GM19395 (cell line): ENCODE data around the gene ANO1.

Experiments
- ATAC-seq: cut with Tn5 transposase; IDR thresholded peaks from one replicate; pipeline ENCODE4 v1.9.1; 2021; ENCODE audit warnings: mild to moderate bottlenecking, moderate library complexity; ENCODE audit not compliant: unreplicated experiment

The ANO1 gene

GRCh38 chr11:70111269-70112016, 33.3 kb downstream of the ANO1 start:
- no peak for ATAC-seq

- no peak for ATAC-seq
These were observed 33.9 kb downstream of the ANO1 start for GRCh38 chr11:70112017-70112434.

DNA sequence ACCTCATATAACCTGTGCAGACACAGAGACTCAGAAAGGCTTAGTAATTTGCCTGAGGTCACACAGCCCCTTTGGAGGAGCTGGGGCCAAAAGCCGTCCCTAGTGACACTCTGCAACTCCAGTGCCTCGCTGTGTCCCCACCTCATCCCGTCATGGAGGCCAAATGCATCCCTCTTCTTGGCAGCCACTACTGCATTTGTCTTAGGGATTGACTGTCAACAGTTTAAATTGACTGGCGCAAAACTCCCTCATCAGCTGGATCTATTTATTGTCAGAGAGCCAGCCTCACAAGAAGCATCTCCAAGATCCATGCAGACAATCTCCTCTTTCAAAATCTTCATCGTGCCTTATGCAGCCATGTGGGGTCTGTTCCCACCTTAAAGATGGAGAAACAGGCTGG, 35.7 kb downstream of the ANO1 start:
- no peak for ATAC-seq

DNA sequence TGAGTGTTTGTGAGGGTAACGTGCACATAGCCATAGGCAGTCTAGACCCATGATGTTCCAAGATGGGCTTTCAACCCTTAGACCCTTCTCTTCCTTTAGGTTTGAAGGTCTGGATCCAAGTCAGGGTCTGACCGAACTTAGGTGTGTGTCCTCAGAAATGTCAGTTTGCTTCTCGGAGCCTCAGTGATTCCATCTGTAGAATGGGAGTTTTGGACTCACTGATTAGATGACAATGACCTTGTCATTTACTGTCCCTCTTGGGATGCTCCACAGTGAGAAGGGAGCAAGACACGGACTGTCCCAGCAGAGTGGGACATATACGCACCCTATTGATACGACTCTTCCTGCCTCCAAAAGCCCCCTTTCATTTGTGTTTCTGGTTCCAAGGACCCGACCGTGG, 37.7 kb downstream of the ANO1 start:
- ATAC-seq: no peak

DNA sequence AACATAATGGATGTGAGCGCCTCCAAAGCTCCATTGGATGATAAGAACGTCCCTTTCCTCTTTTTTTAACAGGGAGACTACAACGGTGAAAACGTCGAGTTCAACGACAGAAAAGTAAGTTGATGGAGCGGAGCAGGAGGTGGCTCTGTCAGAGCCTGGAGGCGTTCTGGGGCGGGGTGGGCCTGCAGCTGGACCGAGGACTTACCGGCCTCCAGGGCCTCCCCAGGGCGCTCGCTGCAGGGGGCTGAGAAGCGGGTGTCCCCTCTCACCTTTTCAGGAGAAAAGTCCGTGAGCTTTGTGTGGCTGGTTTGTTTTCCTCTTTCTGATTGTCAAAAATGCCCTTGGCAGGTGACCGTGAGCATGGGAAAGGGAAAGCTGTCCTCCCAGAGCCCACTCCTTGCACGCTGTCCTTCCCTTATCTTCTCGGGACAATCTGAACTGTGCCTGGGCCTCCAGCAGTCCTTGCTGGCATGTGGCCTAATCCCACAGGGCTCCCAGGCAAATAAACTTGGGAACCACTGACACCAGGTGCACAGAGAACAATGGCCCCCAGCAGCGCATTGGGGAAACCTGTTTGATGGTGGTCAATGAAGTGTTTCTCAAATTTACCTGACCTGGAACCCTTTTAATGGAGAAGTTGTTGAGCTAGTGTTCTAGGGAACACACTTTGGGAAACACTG, 38.4 kb downstream of the ANO1 start:
- no peak for ATAC-seq

DNA sequence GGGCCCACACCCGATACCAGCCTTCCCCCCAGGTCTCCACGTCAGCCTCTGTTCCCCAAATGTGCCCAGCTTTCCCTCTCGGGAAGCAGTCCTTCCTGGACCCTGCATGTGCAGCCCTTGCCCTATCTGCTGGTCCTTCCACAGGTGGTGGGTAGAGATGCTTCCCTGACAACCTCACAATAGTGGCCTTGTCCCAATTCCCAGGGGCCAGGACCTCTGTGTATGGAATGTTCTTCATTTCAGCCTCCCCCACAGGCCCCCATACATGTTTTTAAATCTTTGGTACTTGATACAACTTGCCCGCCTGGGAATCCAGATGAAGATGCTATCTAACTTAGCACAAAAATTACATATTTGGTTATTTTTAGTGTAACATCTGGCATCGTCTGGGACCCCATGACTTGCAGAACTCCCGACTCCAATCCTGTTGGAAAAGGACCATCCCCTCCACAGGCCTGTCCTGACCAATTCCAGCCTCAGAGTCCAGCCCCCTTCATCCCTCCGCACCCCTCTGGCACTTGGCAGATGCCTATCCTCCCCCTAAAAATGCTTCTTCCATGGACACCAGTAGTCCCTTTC, 39.5 kb downstream of the ANO1 start:
- ATAC-seq: no peak

DNA sequence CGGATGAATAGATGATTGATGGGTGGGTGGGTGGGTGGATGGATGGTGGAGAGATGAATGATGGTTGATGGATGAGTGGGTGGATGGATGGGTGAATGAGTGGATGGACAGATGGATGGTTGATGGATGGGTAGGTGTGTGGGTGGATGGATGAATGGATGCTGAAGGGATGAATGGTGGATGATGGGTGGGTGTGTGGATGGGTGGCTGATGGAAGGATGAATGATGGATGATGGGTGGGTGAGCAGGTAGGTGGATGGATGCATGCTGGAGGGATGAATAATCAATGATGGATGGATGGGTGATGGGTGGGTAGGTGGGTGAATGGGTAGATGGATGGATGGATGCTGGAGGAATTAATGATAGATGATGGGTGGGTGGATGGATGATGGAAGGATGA, 40.5 kb downstream of the ANO1 start:
- no peak for ATAC-seq

GRCh38 chr11:70119502-70119901, 41.4 kb downstream of the ANO1 start:
- ATAC-seq: no peak

GRCh38 chr11:70120674-70121073, 42.6 kb downstream of the ANO1 start:
- ATAC-seq: no peak

DNA sequence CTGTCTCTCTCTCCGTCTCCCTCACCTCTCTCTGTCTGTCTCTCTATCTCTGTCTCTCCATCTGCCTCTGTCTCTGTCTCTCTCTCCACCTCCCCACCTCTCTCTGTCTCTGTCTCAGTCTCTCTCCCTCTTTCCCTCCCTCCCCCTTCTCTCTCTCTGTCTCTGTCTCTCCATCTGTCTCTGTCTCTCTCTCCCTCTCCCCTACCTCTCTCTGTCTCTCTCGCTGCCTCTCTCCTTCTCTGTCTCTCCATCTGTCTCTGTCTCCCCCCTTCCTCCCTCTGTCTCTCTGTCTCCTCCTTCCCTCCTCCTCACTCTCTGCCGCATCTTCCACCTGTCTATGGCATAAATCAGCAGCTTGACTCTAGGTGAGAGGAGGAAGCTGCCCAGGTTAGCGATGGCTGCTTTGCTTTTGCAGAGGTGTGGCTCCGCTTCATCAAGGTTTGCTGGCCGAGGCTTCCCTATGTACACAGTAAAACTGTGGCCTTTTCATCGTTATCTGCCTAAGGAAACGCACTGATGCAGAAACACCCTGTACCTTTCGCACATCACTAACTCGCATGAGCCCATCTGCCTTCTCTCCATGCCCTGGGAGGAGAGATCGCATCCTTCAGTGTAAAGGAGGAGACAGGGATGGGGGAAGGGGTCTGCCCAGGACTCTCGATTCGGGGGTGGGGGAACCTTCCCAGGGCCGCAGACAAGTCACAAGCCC, 44.5 kb downstream of the ANO1 start:
- no peak for ATAC-seq

DNA sequence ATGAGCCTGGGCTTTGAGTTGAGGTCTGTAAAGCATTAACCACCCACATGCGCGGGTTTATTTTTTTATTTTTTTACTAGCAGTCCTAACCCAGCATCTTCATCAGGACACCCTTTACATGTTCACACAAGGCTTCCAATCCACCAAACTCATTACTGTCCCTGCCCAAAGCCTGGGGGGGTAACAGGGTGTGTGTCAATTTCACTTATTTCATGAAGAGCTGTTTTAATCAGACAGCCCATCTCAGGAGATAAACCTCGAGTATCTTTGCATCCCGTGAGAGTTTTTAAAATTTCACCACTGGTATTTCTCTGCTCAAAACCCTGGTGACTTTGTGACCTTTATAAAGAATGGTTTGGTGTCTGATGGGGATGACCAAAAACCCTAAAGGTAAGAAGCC, 45.6 kb downstream of the ANO1 start:
- no peak for ATAC-seq

DNA sequence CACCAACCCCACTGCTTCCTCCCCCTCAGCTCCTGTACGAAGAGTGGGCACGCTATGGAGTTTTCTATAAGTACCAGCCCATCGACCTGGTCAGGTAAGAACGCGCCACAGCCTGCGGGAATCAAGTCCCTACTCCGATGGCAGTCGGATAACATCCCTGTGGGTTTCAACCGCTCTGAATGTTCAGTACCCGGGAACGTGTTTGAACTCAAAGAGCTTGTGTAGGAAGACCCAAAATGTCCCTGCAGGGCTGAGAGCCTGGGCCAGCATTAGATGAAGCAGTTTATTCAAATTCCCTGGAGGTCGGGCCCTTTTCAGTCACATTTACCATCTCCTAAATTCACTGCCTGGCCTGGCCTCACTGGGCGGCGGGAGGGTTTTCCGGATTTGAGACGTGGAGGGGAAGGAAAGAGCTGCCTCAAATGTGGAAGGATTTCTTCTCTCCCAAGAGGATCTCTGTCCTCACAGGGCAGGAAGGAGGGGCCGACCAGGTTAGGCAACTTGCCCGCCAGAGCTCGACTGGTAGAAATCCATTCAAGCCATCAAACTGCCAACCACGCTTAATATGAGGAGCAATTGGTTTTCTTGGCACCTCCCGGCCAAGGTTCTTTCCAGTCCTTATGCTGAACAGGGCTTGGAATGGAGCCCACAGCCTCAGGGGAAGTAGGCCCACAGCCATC, 46.3 kb downstream of the ANO1 start:
- no peak for ATAC-seq

DNA sequence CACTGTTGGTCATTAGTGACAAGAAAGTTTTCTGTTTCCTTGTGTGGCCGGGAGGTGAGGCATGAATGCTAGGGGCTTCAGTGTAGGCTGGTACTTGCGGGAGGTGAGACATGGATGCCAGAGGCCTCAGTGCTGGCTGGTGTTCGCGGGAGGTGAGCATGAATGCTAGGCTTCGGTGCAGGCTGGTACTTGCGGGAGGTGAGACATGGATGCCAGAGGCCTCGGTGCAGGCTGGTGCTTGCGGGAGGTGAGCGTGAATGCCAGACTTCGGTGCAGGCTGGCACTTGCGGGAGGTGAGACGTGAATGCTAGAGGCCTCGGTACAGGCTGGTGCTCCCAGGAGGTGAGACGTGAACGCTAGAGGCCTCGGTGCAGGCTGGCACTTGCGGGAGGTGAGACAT, 48.4 kb downstream of the ANO1 start:
- no peak for ATAC-seq

DNA sequence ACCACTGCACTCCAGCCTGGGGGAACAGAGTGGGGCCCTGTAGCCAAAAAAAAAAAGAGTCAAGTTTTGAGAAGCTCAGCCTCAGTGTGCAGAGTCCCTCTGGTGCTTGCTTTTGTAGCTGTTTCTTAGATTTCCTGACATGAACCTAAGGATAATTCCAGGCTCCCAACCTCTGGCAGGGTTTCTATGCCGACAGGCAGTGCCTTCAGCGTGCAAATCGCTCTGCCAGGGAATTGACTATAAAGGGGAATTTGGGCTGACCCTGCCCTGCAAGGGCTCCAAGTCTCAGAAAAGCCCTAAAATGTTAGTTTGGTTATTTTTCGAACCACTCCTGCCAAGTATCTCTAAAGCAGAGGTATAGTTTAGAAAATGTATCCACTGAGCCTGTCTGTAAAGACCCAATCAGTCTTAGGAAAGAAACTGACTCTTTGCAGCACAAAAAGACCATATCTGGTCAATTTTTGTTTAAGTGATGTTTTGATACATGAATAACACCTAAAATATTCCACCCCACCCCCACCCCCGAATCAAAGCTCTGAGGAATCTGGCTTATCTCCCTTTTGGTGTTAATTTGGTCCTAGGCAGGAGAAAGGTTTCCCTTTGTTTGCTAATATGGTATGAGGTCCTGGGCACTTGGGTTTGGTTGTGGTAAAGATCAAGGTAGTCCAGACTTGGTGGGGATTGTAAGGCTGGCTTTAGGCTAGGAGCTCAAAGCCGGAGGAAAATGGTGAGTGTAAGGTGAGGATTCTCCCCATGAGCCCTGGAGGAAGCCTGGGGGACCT, 49.7 kb downstream of the ANO1 start:
- ATAC-seq: no peak

DNA sequence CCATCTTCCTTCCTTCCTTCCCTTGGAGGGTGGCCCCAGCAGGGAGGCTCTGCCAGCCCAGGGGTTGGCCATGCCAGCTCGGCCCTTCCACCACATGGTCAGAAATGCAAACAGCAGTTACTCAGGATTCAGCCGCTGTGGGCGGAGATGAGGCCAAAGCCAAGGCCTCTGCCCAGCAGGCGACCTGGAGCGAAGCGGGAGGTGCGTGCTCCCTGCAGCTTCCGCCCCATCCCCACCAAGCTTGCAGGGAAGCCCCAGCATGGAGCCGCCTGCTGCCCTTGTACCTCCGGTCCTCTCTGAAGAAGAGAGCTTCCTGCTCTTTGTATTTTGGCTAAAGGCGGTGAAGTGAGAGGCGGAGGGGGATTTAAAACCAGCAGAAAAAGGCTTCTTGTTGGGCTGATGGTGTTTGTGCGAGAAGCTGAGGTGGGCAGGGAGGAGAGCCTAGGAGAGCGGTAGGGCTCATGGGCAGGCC, 50.4 kb downstream of the ANO1 start:
- ATAC-seq: no peak

DNA sequence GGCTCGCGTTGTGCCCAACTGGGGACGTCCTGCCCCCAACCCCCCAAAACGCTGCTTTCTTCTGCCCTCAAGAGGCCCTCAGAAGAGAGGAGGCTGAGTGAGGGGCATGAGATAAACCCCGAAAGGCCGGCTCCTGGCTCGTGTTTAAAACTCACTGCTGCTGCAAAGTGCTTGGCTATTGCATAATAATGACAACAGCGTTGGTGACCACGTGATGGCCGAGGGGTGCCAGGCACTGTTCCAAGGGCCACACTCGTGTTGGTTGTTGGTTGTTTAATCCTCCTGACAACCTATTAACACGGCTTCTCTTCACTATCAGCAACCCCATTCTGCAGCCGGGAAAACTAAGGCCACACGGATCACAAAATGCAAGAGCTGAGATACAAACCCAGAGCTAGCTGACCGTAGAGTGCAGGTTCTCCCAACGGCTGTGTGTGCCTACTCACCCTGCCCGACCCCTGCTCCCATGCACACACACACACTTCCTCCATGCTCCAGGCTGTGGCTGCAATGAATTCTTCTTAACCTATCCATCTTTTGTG, 51.0 kb downstream of the ANO1 start:
- ATAC-seq: no peak

DNA sequence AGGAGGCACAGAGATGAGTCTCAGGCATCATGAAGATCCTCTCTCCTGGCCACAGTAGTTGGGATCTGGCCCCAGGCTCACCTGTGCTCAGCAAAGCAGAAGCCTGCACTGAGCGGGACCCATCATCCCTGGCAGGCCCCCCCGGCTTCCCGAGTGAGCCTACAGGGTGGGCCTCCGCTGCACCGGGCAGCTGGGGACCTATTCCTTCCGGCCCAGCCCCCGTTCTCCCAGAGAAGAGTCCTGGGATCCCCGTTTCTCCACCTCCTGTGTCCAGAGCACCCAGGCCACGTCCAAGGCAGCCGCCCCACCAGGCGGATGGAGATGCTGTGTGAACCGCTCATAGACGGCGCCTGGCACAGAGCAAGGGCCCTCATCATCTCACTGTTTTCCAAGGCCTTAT, 52.5 kb downstream of the ANO1 start:
- ATAC-seq: no peak

GRCh38 chr11:70131606-70132190, 53.6 kb downstream of the ANO1 start:
- ATAC-seq: no peak

DNA sequence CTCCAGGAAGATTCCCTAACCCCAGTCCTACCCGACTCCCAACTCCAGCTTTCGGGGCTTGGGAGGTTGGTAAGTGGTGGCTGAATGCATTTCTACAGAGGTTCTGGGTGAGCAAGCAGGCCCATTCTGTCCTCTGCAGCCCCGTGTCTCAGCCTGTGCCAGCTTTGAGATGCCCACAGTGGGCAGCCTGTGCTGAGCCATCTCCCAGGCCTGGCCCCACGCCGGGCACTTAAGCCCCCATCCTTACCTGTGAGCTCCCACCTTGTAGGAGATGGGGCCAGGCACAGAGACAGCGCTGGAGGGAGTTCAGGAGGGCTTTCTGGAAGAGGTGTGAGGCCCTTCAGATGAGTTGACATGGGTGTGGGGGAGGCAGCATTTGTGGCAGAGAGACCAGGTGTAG, 54.5 kb downstream of the ANO1 start:
- no peak for ATAC-seq
